GM23338 (cell line): ENCODE data around the gene USP36.

Source experiments
- CREB1 ChIP-seq: fragments of 250-450 bp; sonication (Bioruptor Pico); IDR thresholded peaks from 2 replicates; pipeline ENCODE4 v1.5.0; 2020; ENCODE audit warnings: low read depth, mild to moderate bottlenecking, moderate library complexity
- EZH2 ChIP-seq: fragments of 200-600 bp; sonication (generic); IDR thresholded peaks from one replicate; pipeline ENCODE4 v1.8.0; 2017; ENCODE audit warnings: antibody characterized with exemption, mild to moderate bottlenecking, low read depth; ENCODE audit not compliant: unreplicated experiment
- EZH2phosphoT487 ChIP-seq: fragments of 200-600 bp; sonication (generic); IDR thresholded peaks from one replicate; pipeline ENCODE4 v1.8.1; 2018; ENCODE audit warnings: antibody characterized with exemption; ENCODE audit not compliant: unreplicated experiment
- JUNB ChIP-seq: IDR thresholded peaks from one replicate; pipeline ENCODE4 v1.6.1; 2016; ENCODE audit warnings: antibody characterized with exemption; ENCODE audit not compliant: unreplicated experiment
- POLR2AphosphoS5 ChIP-seq: IDR thresholded peaks from 2 replicates; pipeline ENCODE4 v1.6.1; 2016; ENCODE audit warnings: antibody characterized with exemption, low read depth
- REST ChIP-seq: IDR thresholded peaks from one replicate; pipeline ENCODE4 v1.6.1; 2018; ENCODE audit warnings: antibody characterized with exemption; ENCODE audit not compliant: unreplicated experiment
- ZNF462 ChIP-seq: fragments of 250-450 bp; sonication (Bioruptor Pico); IDR thresholded peaks from 2 replicates; pipeline ENCODE4 v1.5.0; 2020; ENCODE audit warnings: mild to moderate bottlenecking, moderate library complexity
- TF ChIP-seq, protein P1 (sequence below), 2 experiments: fragments of 200-600 bp in 1 of 2; sonication (generic) in 1 of 2; conservative IDR thresholded peaks; 2 replicates each; pipeline versions ENCODE4 v1.5.1 to v1.6.1; 2016 to 2017; ENCODE audit warnings: antibody characterized with exemption in 2 of 2, low read depth in 2 of 2, mild to moderate bottlenecking in 2 of 2, moderate library complexity in 1 of 2
- TF ChIP-seq, protein P2 (sequence below): IDR thresholded peaks from 2 replicates; pipeline ENCODE4 v1.6.1; 2016; ENCODE audit warnings: antibody characterized with exemption

- TF ChIP-seq, protein P1, sequence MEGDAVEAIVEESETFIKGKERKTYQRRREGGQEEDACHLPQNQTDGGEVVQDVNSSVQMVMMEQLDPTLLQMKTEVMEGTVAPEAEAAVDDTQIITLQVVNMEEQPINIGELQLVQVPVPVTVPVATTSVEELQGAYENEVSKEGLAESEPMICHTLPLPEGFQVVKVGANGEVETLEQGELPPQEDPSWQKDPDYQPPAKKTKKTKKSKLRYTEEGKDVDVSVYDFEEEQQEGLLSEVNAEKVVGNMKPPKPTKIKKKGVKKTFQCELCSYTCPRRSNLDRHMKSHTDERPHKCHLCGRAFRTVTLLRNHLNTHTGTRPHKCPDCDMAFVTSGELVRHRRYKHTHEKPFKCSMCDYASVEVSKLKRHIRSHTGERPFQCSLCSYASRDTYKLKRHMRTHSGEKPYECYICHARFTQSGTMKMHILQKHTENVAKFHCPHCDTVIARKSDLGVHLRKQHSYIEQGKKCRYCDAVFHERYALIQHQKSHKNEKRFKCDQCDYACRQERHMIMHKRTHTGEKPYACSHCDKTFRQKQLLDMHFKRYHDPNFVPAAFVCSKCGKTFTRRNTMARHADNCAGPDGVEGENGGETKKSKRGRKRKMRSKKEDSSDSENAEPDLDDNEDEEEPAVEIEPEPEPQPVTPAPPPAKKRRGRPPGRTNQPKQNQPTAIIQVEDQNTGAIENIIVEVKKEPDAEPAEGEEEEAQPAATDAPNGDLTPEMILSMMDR (conservative IDR thresholded peaks at IDR 0.05; ENCODE audit: low read depth in 2 of 2), result no peak
- TF ChIP-seq POLR2AphosphoS5, result no peak
- no peak for TF ChIP-seq EZH2phosphoT487
- no peak for TF ChIP-seq EZH2
- TF ChIP-seq REST, result no peak
- TF ChIP-seq, protein P2, sequence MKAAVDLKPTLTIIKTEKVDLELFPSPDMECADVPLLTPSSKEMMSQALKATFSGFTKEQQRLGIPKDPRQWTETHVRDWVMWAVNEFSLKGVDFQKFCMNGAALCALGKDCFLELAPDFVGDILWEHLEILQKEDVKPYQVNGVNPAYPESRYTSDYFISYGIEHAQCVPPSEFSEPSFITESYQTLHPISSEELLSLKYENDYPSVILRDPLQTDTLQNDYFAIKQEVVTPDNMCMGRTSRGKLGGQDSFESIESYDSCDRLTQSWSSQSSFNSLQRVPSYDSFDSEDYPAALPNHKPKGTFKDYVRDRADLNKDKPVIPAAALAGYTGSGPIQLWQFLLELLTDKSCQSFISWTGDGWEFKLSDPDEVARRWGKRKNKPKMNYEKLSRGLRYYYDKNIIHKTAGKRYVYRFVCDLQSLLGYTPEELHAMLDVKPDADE, result no peak
- TF ChIP-seq CREB1 (CRISPR knock-in tag), result no peak
- TF ChIP-seq JUNB, result no peak
- no peak for TF ChIP-seq ZNF462 (CRISPR knock-in tag)
Observed at GRCh38 chr17:78854508-78854907, 13.9 kb upstream of the USP36 start.
